Measurements from ENCODE around the gene SRBD1. TPM values are rescaled to one million over a fixed set of nuclear protein-coding genes. Genes with fewer than 3 reads are reported as not detected.

SRBD1 gene
- polyA plus RNA-seq, 1 donor from 2014 or later: 5.3 TPM

- Histone ChIP-seq H3K4me3 (ENCODE audit: low read length) (no peak overlapping the region), H3K79me2 (replicated peaks; ENCODE audit: insufficient read depth, low read length) (no peaks in the 10 kb centered on the region), H3K4me2 (ENCODE audit: low read length) (no peak overlapping the region), H3K9ac (ENCODE audit: low read length) (no peak overlapping the region), H2AFZ (ENCODE audit: low read depth, low read length) (no peak overlapping the region), H3K9me3 (ENCODE audit: low read length) (no peaks in the 10 kb centered on the region), H3K36me3 (ENCODE audit: insufficient read depth, low read length) (no peaks in the 10 kb centered on the region), H3K27me3 (ENCODE audit: insufficient read depth, low read depth, low read length) (no peaks in the 10 kb centered on the region), H3K27ac (ENCODE audit: low read length) (no peak overlapping the region), H4K20me1 (ENCODE audit: insufficient read depth) (no peaks in the 10 kb centered on the region), H3K9me2 (ENCODE audit: insufficient read depth, low read length) (no peaks in the 10 kb centered on the region), H3F3A (ENCODE audit: insufficient read depth, low read length, poor library complexity, severe bottlenecking) (no peaks in the 10 kb centered on the region)
- TF ChIP-seq, protein P1, sequence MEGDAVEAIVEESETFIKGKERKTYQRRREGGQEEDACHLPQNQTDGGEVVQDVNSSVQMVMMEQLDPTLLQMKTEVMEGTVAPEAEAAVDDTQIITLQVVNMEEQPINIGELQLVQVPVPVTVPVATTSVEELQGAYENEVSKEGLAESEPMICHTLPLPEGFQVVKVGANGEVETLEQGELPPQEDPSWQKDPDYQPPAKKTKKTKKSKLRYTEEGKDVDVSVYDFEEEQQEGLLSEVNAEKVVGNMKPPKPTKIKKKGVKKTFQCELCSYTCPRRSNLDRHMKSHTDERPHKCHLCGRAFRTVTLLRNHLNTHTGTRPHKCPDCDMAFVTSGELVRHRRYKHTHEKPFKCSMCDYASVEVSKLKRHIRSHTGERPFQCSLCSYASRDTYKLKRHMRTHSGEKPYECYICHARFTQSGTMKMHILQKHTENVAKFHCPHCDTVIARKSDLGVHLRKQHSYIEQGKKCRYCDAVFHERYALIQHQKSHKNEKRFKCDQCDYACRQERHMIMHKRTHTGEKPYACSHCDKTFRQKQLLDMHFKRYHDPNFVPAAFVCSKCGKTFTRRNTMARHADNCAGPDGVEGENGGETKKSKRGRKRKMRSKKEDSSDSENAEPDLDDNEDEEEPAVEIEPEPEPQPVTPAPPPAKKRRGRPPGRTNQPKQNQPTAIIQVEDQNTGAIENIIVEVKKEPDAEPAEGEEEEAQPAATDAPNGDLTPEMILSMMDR (IDR thresholded peaks at IDR 0.05; ENCODE audit: poor library complexity, severe bottlenecking): no peak
- no peak for TF ChIP-seq TAF1 (IDR thresholded peaks at IDR 0.05; ENCODE audit: low read depth)
- no peak for TF ChIP-seq SMC3 (conservative IDR thresholded peaks at IDR 0.05; ENCODE audit: poor library complexity)
- no peak for TF ChIP-seq EZH2 (IDR thresholded peaks at IDR 0.05; ENCODE audit: borderline replicate concordance, insufficient read depth, low read length, poor library complexity, severe bottlenecking)
- TF ChIP-seq EP300 (conservative IDR thresholded peaks at IDR 0.05; ENCODE audit: poor library complexity, severe bottlenecking): no peak
- TF ChIP-seq POLR2AphosphoS5 (IDR thresholded peaks at IDR 0.05): no peak
- TF ChIP-seq, protein P2, sequence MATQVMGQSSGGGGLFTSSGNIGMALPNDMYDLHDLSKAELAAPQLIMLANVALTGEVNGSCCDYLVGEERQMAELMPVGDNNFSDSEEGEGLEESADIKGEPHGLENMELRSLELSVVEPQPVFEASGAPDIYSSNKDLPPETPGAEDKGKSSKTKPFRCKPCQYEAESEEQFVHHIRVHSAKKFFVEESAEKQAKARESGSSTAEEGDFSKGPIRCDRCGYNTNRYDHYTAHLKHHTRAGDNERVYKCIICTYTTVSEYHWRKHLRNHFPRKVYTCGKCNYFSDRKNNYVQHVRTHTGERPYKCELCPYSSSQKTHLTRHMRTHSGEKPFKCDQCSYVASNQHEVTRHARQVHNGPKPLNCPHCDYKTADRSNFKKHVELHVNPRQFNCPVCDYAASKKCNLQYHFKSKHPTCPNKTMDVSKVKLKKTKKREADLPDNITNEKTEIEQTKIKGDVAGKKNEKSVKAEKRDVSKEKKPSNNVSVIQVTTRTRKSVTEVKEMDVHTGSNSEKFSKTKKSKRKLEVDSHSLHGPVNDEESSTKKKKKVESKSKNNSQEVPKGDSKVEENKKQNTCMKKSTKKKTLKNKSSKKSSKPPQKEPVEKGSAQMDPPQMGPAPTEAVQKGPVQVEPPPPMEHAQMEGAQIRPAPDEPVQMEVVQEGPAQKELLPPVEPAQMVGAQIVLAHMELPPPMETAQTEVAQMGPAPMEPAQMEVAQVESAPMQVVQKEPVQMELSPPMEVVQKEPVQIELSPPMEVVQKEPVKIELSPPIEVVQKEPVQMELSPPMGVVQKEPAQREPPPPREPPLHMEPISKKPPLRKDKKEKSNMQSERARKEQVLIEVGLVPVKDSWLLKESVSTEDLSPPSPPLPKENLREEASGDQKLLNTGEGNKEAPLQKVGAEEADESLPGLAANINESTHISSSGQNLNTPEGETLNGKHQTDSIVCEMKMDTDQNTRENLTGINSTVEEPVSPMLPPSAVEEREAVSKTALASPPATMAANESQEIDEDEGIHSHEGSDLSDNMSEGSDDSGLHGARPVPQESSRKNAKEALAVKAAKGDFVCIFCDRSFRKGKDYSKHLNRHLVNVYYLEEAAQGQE (IDR thresholded peaks at IDR 0.05; ENCODE audit: borderline replicate concordance): no peak
Observed at GRCh38 chr2:45470531-45470930, 140.5 kb downstream of the SRBD1 start.

DNA sequence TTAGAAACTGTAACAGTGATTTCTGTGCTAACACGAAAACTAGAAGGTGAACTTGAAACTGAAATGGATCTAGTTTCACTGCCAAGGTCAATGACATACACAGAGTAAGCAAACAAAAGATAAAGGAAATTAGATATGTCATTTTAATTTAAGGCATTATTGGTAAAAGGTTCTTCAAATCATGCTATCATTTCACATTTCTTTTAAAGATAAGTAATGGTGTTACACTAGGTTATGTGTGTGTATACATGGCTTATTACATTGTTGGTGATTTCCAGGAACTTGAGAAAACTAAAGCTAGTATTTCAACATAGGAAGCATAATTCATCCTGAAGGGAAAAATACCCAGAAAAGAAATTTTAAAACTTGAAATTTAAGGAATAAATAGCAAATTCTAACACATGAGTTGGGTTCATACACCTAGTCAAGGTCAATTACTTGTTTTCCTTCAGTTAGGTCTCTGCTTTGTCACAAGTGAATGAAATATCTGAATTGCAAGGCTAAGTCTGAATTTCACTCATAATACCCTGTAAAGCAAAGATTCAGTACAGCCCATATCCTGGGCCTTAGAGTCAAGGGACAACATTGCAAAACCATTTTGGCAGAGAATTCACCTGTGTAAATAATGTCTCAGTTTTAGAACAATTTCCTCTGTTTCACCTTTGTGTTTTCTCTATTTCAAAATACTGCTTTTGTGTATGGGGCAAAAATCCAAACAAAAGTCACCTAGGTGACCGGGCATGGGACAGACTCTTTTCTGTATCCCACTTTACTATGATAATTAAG, 141.6 kb downstream of the SRBD1 start:
- no peak overlapping the region for H2AFZ ChIP-seq (ENCODE audit: low read depth, low read length)
- no peak overlapping the region for H3K9ac ChIP-seq (ENCODE audit: low read length)
- H3K27me3 ChIP-seq (ENCODE audit: insufficient read depth, low read depth, low read length): no peaks in the 10 kb centered on the region
- H3K79me2 ChIP-seq (replicated peaks; ENCODE audit: insufficient read depth, low read length): no peaks in the 10 kb centered on the region
- TF ChIP-seq POLR2AphosphoS5 (IDR thresholded peaks at IDR 0.05) (no peak), TAF1 (IDR thresholded peaks at IDR 0.05; ENCODE audit: low read depth) (no peak), MXI1 (conservative IDR thresholded peaks at IDR 0.05; ENCODE audit: poor library complexity, severe bottlenecking) (no peak), SMC3 (conservative IDR thresholded peaks at IDR 0.05; ENCODE audit: poor library complexity) (no peak), RAD21 (conservative IDR thresholded peaks at IDR 0.05) (no peak), EZH2 (IDR thresholded peaks at IDR 0.05; ENCODE audit: borderline replicate concordance, insufficient read depth, low read length, poor library complexity, severe bottlenecking) (no peak), EP300 (conservative IDR thresholded peaks at IDR 0.05; ENCODE audit: poor library complexity, severe bottlenecking) (no peak)
- TF ChIP-seq, protein P2 (IDR thresholded peaks at IDR 0.05; ENCODE audit: borderline replicate concordance): no peak
- TF ChIP-seq, protein P1 (IDR thresholded peaks at IDR 0.05; ENCODE audit: poor library complexity, severe bottlenecking): no peak
- H3F3A ChIP-seq (ENCODE audit: insufficient read depth, low read length, poor library complexity, severe bottlenecking): no peaks in the 10 kb centered on the region
- no peaks in the 10 kb centered on the region for H3K9me3 ChIP-seq (ENCODE audit: low read length)
- H3K9me2 ChIP-seq (ENCODE audit: insufficient read depth, low read length): no peaks in the 10 kb centered on the region
- no peak overlapping the region for H3K4me2 ChIP-seq (ENCODE audit: low read length)
- H4K20me1 ChIP-seq (ENCODE audit: insufficient read depth): no peaks in the 10 kb centered on the region
- H3K4me3 ChIP-seq (ENCODE audit: low read length): no peak overlapping the region
- H3K27ac ChIP-seq (ENCODE audit: low read length): no peak overlapping the region
- no peaks in the 10 kb centered on the region for H3K36me3 ChIP-seq (ENCODE audit: insufficient read depth, low read length)

All from neural cell (in vitro differentiated cells).